Measurements from ENCODE around the gene KPNA4.
"Not testable (repeated sequence)": the region's sequence is repeated elsewhere in the genome, so short reads cannot be mapped to it uniquely, and the experiment has no call there.

KPNA4 gene

DNA sequence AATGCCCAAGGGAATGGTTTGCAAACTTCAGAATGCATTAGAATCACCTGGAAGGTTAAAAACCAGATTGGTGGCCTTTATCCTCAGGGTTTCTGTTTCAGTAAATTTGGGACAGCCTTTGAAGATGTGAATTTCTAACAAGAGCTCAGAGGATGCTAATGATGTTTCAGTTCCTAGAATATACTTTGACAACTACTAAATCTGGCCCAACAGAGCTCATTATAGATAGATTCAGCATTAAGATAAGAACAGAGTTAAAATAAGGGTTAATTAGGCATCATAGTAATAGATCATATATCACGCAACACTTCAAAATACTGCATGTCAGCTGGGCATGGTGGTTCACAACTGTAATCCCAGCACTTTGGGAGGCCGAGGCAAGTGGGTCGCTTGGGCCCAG is 9.3 kb upstream of the KPNA4 start:
- no peak for DNase-seq (ENCODE audit: low read depth in 2 of 2)
- TF ChIP-seq, protein P1, sequence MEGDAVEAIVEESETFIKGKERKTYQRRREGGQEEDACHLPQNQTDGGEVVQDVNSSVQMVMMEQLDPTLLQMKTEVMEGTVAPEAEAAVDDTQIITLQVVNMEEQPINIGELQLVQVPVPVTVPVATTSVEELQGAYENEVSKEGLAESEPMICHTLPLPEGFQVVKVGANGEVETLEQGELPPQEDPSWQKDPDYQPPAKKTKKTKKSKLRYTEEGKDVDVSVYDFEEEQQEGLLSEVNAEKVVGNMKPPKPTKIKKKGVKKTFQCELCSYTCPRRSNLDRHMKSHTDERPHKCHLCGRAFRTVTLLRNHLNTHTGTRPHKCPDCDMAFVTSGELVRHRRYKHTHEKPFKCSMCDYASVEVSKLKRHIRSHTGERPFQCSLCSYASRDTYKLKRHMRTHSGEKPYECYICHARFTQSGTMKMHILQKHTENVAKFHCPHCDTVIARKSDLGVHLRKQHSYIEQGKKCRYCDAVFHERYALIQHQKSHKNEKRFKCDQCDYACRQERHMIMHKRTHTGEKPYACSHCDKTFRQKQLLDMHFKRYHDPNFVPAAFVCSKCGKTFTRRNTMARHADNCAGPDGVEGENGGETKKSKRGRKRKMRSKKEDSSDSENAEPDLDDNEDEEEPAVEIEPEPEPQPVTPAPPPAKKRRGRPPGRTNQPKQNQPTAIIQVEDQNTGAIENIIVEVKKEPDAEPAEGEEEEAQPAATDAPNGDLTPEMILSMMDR (IDR thresholded peaks at IDR 0.05; ENCODE audit: low read depth, low read length) = no peak
- no peak overlapping the region for H3K4me3 ChIP-seq (replicated peaks in 1 of 2; ENCODE audit: low read depth in 2 of 2, low read length in 2 of 2)

DNA sequence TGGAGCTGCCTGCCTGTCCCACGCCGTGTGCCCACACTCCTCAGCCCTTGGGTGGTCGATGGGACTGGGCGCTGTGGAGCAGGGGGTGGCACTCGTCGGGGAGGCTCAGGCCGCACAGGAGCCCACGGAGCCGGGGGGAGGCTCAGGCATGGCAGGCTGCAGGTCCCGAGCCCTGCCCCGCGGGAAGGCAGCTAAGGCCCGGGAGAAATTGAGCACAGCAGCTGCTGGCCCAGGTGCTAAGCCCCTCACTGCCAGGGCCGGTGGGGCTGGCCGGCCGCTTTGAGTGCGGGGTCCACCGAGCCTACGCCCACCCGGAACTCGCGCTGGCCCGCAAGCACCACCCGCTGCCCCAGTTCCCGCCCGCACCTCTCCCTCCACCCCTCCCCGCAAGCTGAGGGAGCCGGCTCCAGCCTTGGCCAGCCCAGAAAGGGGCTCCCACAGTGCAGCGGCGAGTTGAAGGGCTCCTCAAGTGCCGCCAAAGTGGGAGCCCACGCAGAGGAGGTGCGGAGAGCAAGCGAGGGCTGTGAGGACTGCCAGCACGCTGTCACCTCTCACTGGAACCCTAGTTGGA is 8.7 kb upstream of the KPNA4 start:
- H3K4me3 ChIP-seq (replicated peaks in 1 of 2; ENCODE audit: low read depth in 2 of 2, low read length in 2 of 2); DNase-seq (ENCODE audit: low read depth in 2 of 2): not testable (repeated sequence)

DNA sequence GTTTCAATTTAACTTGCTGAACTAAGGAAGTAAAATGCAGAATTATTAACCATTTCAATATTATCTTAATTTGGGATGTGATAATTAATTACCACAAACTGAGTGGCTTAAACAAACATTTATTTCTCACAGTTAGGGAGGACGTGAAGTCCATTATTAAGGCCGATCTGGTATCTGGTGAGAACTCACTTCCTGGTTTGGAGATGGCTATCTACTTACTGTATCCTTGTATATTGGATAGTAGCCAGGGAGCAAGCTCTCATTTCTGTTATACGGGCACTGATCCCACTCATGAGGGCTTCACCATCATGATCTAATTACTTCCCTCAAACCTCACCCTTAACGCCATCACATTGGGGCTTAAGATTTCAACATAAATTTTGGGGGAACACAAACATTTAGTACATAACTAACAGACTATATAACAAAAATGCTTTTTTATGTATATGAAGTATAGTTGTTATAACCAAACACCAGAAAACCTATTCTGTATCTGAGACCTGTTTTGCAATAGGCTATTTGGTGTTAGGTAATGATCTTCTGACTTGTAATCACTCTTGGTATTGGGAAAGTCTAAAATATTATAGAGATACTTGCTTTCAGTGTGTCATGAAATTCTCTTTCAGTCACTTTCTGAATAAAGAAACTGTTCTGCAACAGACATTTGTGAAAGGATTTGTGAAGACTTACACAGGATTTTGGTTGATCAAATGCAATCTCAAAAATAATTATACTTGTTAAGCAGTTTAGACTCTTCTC is 4.7 kb upstream of the KPNA4 start:
- TF ChIP-seq, protein P1 (IDR thresholded peaks at IDR 0.05; ENCODE audit: low read depth, low read length) = no peak
- DNase-seq (ENCODE audit: low read depth in 2 of 2) = no peak
- no peak overlapping the region for H3K4me3 ChIP-seq (replicated peaks in 1 of 2; ENCODE audit: low read depth in 2 of 2, low read length in 2 of 2)

DNA sequence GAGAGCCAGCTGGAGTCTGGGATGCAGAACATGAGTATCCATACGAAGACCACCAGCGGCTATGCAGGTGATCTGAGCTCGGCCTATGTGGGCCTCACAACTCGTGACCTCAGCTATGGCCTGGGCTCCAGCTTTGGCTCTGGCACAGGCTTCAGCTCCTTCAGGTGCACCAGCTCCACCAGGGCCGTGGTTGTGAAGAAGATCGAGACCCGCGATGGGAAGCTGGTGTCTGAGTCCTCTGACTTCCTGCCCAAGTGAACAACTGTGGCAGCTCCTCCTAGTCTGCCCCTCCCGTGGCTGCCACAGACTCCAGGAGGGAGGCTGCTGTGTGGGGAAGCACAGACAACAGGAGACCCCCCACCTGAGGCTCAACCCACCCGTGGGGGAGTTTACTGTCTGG is 3.6 kb upstream of the KPNA4 start:
- no peak for DNase-seq (ENCODE audit: low read depth in 2 of 2)
- H3K4me3 ChIP-seq (replicated peaks in 1 of 2; ENCODE audit: low read depth in 2 of 2, low read length in 2 of 2) = no peak overlapping the region
- TF ChIP-seq, protein P1 (IDR thresholded peaks at IDR 0.05; ENCODE audit: low read depth, low read length) = no peak

DNA sequence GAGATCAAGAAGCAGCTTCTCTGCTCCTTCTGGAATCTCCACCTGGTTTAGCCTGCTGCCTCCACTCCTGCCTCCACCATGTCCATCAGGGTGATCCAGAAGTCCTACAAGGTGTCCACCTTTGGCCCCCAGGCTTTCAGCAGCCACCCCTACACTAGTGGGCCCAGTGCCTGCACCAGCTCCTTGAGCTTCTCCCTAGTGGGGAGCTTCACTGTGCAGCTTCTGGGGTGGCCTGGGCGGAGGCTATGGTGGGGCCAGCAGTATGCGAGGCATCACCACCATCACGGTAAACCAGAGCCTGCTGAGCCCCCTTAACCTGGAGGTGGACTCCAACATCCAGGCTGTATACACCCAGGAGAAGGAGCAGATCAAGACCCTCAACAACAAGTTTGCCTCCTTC is 2.4 kb upstream of the KPNA4 start:
- no peak for DNase-seq (ENCODE audit: low read depth in 2 of 2)
- TF ChIP-seq, protein P1 (IDR thresholded peaks at IDR 0.05; ENCODE audit: low read depth, low read length) = no peak
- no peak overlapping the region for H3K4me3 ChIP-seq (replicated peaks in 1 of 2; ENCODE audit: low read depth in 2 of 2, low read length in 2 of 2)

DNA sequence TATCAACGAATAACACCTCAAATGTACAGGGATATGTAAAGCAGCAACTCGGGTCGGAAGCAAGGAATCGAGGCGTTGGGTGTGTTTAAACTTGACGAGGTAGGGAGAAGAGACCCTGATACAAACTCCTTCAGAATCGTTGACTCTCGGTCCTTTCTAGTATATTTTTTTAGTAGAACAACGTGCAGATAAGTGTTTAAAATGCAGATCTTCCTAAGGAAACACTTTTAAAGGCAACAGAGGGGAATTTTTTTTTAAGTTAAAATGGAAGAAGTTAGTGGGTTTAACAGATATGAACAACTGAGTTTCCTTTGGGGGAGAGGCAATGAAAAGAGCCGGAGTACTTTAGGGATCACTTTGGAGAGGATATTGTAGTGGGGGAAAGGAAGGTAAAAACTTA is 1.1 kb upstream of the KPNA4 start:
- DNase-seq (ENCODE audit: low read depth in 2 of 2) = no peak
- TF ChIP-seq, protein P1 (IDR thresholded peaks at IDR 0.05; ENCODE audit: low read depth, low read length) = no peak
- peak overlapping the region; percentile 82 to 86 for H3K4me3 ChIP-seq (replicated peaks in 1 of 2; ENCODE audit: low read depth in 2 of 2, low read length in 2 of 2)

DNA sequence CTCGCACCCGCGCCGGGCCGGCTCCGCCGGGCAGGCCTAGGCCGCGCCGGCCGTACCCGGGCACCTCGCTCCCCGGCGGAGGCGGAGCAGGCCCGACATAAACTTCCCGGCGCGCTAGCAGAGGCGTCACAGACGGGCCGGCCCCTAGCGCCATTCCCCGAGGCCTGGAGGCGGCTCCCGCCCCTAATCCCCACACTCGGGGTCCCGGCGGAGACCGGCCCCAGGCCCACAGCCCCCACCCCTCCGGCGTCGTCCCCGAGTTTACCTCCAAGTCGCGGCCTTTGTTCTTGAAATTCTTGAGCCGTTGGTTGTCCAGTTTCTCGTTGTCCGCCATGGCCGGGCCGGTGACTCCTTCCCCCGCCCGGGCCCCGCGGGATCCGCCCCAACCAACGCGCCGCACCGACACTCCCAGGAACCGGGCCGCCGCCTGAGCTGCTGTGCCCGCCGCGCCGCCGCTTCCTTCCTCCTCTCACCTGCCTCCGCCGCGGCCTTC is 376 bp downstream of the KPNA4 start:
- H3K4me3 ChIP-seq (replicated peaks in 1 of 2; ENCODE audit: low read depth in 2 of 2, low read length in 2 of 2) = peak overlapping the region; percentile 82 to 86
- TF ChIP-seq, protein P1 (IDR thresholded peaks at IDR 0.05; ENCODE audit: low read depth, low read length) = no peak
- DNase-seq (ENCODE audit: low read depth in 2 of 2) = peak; percentile 64 to 72
